ENCODE measurements around the gene TMEM119. TPM values are rescaled to one million over a fixed set of nuclear protein-coding genes. Genes with fewer than 3 reads are reported as not detected.
A peak's percentile ranks its signal among the peaks of the same experiment; 100 is the strongest.
"Not testable (repeated sequence)": the region's sequence is repeated elsewhere in the genome, so short reads cannot be mapped to it uniquely, and the experiment has no call there.

Gene TMEM119
- total and polyA plus RNA-seq, 9 donors: 0.25 to 12.3 (median 2.0) TPM

DNA sequence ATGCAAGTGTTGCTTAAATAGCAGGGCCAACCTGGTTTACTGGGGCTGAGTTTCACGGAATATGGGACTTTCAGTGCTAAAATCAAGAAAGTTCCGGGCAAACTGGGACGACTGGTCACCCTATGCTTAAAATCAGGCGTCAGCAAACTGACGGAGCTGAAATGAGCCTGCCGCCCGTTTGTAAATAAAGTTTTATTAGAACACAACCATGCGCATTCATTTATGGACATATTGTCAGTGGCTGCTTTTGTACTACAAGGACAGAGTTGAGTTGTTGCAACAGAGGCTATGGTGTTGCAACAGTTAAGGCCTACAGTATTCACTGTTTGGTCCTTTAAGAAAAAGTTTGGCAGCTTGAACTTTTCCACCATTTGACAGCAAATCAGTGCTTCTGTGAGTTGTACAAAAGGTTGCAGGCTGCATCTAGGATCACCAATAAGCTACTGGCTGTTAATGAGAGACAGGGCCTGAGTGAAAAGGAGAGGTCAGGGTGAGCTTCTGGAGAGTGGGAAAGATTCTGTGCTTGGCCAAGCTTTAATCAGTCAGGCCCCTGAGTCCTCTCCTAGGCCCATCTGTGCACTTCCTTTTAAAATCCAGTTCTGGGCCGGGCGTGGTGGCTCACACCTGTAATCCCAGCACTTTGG is 22.5 kb upstream of the TMEM119 start:
- intact Hi-C loops (cut with DNase I): loop anchor here in 1 of 4 donors (2.0 kb wide), 1 partner anchor 56 kb away; no protein-coding TSS in a partner anchor
- 94 to 97% (median 95%) methylated on average over 10 of the region's 10 CpGs for WGBS, 3 donors
- DNase-seq: no peak

DNA sequence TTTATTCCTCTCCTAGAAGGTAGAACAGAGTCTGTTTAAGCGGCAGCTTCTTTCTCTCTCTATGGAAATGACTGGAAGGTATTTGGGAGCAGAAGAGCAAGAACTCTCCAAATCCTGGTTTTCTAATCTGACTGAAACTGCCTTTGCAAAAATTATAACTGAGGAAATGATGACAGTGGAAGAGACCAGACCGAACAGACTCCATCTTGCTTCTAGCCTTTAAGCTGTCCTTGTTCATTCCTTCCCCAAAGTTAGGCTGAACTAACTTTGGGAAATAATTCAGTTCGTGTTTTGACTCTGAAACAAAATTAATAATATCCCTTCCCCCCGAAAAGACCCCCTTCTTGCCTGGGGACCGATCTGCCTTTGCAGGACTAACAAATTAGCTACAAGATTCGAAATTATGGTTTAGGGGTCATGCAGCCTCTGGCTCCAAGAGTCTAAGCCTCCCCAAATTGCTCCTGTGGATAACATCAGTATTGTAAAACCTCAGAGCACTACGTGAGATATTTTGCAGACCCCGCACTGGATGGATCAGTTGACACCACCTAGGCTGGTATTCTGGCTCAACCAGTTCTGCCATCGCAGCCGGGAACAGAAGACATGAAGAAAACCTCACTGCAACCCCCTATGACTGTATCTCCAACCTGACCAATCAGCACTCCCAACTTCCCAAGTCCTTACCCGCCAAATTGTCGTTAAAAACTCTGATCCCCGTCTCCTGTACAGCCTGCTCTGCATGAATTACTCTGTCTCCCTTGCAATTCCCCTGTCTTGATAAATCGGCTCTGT is 21.7 kb upstream of the TMEM119 start:
- Histone ChIP-seq H3K27ac (no peak overlapping the region), H3K27me3 (no peaks in the 10 kb centered on the region), H3K36me3 (no peaks in the 10 kb centered on the region), H3K4me3 (no peak overlapping the region), H3K9me3 (no peaks in the 10 kb centered on the region), H3K4me1 (ENCODE audit: insufficient read depth) (no peaks in the 10 kb centered on the region)
- intact Hi-C loops (cut with DNase I): loop anchor here in 3 of 4 donors (2.0 to 5.0 kb wide), 3 partner anchors 52 to 57 kb away; partner anchors contain the start of genes ISCU (in 1 of the 3) and SART3 (in 1 of the 3)
- TF ChIP-seq, protein P1, sequence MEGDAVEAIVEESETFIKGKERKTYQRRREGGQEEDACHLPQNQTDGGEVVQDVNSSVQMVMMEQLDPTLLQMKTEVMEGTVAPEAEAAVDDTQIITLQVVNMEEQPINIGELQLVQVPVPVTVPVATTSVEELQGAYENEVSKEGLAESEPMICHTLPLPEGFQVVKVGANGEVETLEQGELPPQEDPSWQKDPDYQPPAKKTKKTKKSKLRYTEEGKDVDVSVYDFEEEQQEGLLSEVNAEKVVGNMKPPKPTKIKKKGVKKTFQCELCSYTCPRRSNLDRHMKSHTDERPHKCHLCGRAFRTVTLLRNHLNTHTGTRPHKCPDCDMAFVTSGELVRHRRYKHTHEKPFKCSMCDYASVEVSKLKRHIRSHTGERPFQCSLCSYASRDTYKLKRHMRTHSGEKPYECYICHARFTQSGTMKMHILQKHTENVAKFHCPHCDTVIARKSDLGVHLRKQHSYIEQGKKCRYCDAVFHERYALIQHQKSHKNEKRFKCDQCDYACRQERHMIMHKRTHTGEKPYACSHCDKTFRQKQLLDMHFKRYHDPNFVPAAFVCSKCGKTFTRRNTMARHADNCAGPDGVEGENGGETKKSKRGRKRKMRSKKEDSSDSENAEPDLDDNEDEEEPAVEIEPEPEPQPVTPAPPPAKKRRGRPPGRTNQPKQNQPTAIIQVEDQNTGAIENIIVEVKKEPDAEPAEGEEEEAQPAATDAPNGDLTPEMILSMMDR (IDR thresholded peaks at IDR 0.05): no peak
- 76 to 83% (median 82%) methylated on average over 14 of the region's 14 CpGs for WGBS, 3 donors
- no peak for DNase-seq

More for the DNA sequence above, 22.5 kb upstream of the TMEM119 start:
- H3K36me3 ChIP-seq: no peaks in the 10 kb centered on the region
- TF ChIP-seq, protein P1 (IDR thresholded peaks at IDR 0.05): no peak
- TF ChIP-seq EP300 (IDR thresholded peaks at IDR 0.05) (no peak), POLR2A (IDR thresholded peaks at IDR 0.05) (no peak)
- H3K4me3 ChIP-seq: no peak overlapping the region
- no peak overlapping the region for H3K27ac ChIP-seq
- no peaks in the 10 kb centered on the region for H3K27me3 ChIP-seq
- H3K4me1 ChIP-seq (ENCODE audit: insufficient read depth): no peaks in the 10 kb centered on the region
- H3K9me3 ChIP-seq: no peaks in the 10 kb centered on the region

DNA sequence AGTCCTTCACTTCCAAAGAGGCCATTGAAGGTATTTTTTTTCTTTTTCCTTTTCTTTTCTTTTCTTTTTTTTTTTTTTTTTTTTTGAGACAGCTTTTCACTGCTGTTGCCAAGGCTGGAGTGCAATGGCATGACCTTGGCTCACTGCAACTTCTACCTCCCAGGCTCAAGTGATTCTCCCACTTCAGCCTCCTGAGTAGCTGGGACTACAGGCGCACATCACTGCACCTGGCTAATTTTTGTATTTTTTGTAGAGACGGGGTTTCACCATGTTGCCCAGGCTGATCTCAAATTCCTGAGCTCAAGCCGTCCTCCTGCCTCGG is 21.0 kb upstream of the TMEM119 start:
- WGBS, 3 donors: 58 to 76% (median 64%) methylated on average over 4 of the region's 4 CpGs
- not testable (repeated sequence) for H3K4me3 ChIP-seq; H3K36me3 ChIP-seq; H3K27me3 ChIP-seq; H3K9me3 ChIP-seq; H3K4me1 ChIP-seq (ENCODE audit: insufficient read depth); DNase-seq; H3K27ac ChIP-seq
- intact Hi-C loops (cut with DNase I): loop anchor here in 2 of 4 donors (5.0 kb wide), 2 partner anchors 52 to 57 kb away; partner anchors contain the start of genes ISCU (in 1 of the 2) and SART3 (in 1 of the 2)

DNA sequence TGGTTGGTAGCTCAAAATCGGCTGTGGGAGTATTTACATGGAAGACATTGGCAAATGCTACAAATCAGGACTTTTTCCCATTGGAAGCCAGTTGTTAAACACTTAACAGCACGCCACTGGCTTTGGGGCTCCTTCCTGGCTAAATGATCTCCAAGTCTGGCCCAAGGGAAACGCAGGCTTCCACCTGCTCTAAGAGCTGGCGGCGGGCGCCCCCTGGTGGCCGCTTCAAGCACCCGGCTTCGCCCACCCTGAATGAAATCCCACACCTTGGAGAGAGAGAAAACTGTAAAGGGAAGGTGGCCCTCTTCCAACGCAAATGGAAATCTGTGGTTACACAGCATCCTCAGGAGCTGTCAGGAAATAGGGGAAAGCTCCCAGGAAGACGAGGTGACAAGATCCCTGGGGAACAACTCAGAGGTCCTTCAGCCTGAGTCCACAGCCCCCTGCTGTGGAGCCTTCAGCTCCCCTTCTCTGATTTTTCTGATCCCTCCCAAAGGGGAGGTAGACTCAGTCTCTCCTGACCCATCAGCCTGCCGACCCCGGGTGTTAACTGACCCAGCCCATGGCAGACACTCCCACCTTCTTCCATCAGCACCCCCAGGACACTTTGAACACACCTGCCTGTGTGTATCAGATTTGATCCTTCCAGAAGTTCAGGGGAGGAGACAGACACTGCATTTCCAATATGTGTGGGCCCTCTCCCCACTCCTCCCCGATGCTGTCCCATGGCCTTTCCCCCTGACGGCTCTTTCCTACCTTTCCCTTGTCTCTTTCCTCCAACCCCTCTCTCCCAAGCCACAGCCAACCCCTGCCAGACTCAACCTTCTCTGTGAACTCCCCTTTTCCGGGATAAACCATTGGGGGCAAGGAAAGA is 20.4 kb upstream of the TMEM119 start:
- Histone ChIP-seq H3K4me1 (ENCODE audit: insufficient read depth) (no peaks in the 10 kb centered on the region), H3K36me3 (no peaks in the 10 kb centered on the region), H3K4me3 (no peak overlapping the region), H3K27ac (no peak overlapping the region), H3K27me3 (no peaks in the 10 kb centered on the region), H3K9me3 (no peaks in the 10 kb centered on the region)
- 5 to 8% (median 6%) methylated on average over 16 of the region's 16 CpGs for WGBS, 3 donors
- peak; percentile 79 to 89 (median 86) for DNase-seq
- TF ChIP-seq EP300 (IDR thresholded peaks at IDR 0.05) (no peak), POLR2A (IDR thresholded peaks at IDR 0.05) (no peak)
- TF ChIP-seq, protein P1 (IDR thresholded peaks at IDR 0.05): peak; percentile 85 to 99 (median 88)
- intact Hi-C loops (cut with DNase I): loop anchor here in 2 of 4 donors (5.0 kb wide), 2 partner anchors 51 to 56 kb away; partner anchors contain the start of genes ISCU (in 1 of the 2) and SART3 (in 1 of the 2)

Measured in ovary (tissue), 9 donors.